Glutamatergic neuron (in vitro differentiated cells): ENCODE data around the gene ZNF487. TPM values are rescaled to one million over a fixed set of nuclear protein-coding genes. Genes with fewer than 3 reads are reported as not detected.
"Not testable (repeated sequence)": the region's sequence is repeated elsewhere in the genome, so short reads cannot be mapped to it uniquely, and the experiment has no call there.

ENCODE experiments used
- DNase-seq: peaks from one replicate; pipeline ENCODE4 v3.0.0; 2022
- H3K27ac Mint-ChIP-seq: one replicate; pipeline ENCODE4 v1.8.0; 2020; ENCODE audit warnings: mild to moderate bottlenecking, mixed read lengths, inconsistent platforms; ENCODE audit not compliant: unreplicated experiment
- H3K27me3 Mint-ChIP-seq: one replicate; pipeline ENCODE4 v1.8.0; 2020; ENCODE audit warnings: mild to moderate bottlenecking, moderate library complexity, mixed read lengths, inconsistent platforms; ENCODE audit not compliant: unreplicated experiment
- H3K36me3 Mint-ChIP-seq: one replicate; pipeline ENCODE4 v1.8.0; 2020; ENCODE audit warnings: mild to moderate bottlenecking, mixed read lengths, inconsistent platforms; ENCODE audit not compliant: unreplicated experiment
- H3K4me1 Mint-ChIP-seq: one replicate; pipeline ENCODE4 v1.8.0; 2020; ENCODE audit warnings: mild to moderate bottlenecking, low read depth, mixed read lengths, inconsistent platforms; ENCODE audit not compliant: unreplicated experiment
- H3K4me3 Mint-ChIP-seq: one replicate; pipeline ENCODE4 v1.8.0; 2020; ENCODE audit warnings: mild to moderate bottlenecking, mixed read lengths, inconsistent platforms; ENCODE audit not compliant: unreplicated experiment
- H3K9me3 Mint-ChIP-seq: one replicate; pipeline ENCODE4 v1.8.0; 2020; ENCODE audit warnings: mild to moderate bottlenecking, moderate library complexity, mixed read lengths, inconsistent platforms; ENCODE audit not compliant: unreplicated experiment
- CTCF ChIP-seq: fragments of 200-600 bp; sonication (generic); IDR thresholded peaks from one replicate; pipeline ENCODE4 v1.5.0; 2021; ENCODE audit not compliant: partially characterized antibody, unreplicated experiment
- total RNA-seq: library from RNA; stranded (reverse); fragmentation: NEBNext Ultra II Directional; extraction: Animal tissue kit (Norgen Biotek cat#: 25700); gene quantifications from one replicate; pipeline ENCODE4 v1.2.1, GENCODE V29; 2021; ENCODE audit not compliant: unreplicated experiment

Gene ZNF487
- total RNA-seq, 1 donor from 2014 or later = 2.1 TPM

- Mint-ChIP-seq H3K9me3 (peaks cover 12% of the 10 kb centered on the region), H3K27ac (no peak overlapping the region), H3K4me1 (peaks cover 5% of the 10 kb centered on the region), H3K27me3 (peaks cover 8% of the 10 kb centered on the region), H3K4me3 (peak overlapping the region; percentile 15), H3K36me3 (peaks cover 4% of the 10 kb centered on the region)
- DNase-seq = no peak
- TF ChIP-seq CTCF = no peak
These were observed 15.5 kb downstream of the ZNF487 start for GRCh38 chr10:43452356-43452914.

GRCh38 chr10:43453266-43453831 is 16.4 kb downstream of the ZNF487 start:
- Mint-ChIP-seq H3K9me3 (peaks cover 8% of the 10 kb centered on the region), H3K36me3 (no peaks in the 10 kb centered on the region), H3K27ac (no peak overlapping the region), H3K4me1 (peaks cover 5% of the 10 kb centered on the region), H3K4me3 (peak overlapping the region; percentile 39), H3K27me3 (peaks cover 12% of the 10 kb centered on the region)
- DNase-seq = no peak
- TF ChIP-seq CTCF = no peak

GRCh38 chr10:43454025-43454424 is 17.1 kb downstream of the ZNF487 start:
- not testable (repeated sequence) for H3K4me3 Mint-ChIP-seq, H3K36me3 Mint-ChIP-seq, H3K27ac Mint-ChIP-seq, H3K9me3 Mint-ChIP-seq, H3K4me1 Mint-ChIP-seq, DNase-seq
- peaks cover 12% of the 10 kb centered on the region for H3K27me3 Mint-ChIP-seq

- not testable (repeated sequence) for H3K36me3 Mint-ChIP-seq, H3K9me3 Mint-ChIP-seq, DNase-seq, H3K27ac Mint-ChIP-seq, H3K4me1 Mint-ChIP-seq, H3K4me3 Mint-ChIP-seq
- H3K27me3 Mint-ChIP-seq = peaks cover 12% of the 10 kb centered on the region
These were observed 19.6 kb downstream of the ZNF487 start for GRCh38 chr10:43456561-43456960.

- peaks cover 5% of the 10 kb centered on the region for H3K4me1 Mint-ChIP-seq
- peaks cover 12% of the 10 kb centered on the region for H3K27me3 Mint-ChIP-seq
- H3K27ac Mint-ChIP-seq = peak overlapping the region; percentile 17
- H3K9me3 Mint-ChIP-seq = peaks cover 8% of the 10 kb centered on the region
- H3K4me3 Mint-ChIP-seq = no peak overlapping the region
- no peaks in the 10 kb centered on the region for H3K36me3 Mint-ChIP-seq
- no peak for TF ChIP-seq CTCF
- DNase-seq = no peak
These were observed 21.3 kb downstream of the ZNF487 start for GRCh38 chr10:43458227-43458626.

GRCh38 chr10:43461950-43462349 is 25.0 kb downstream of the ZNF487 start:
- Mint-ChIP-seq H3K4me3 (no peak overlapping the region), H3K27me3 (peaks cover 3% of the 10 kb centered on the region), H3K4me1 (no peaks in the 10 kb centered on the region), H3K9me3 (no peaks in the 10 kb centered on the region), H3K36me3 (no peaks in the 10 kb centered on the region), H3K27ac (no peak overlapping the region)
- peak; percentile 75 for TF ChIP-seq CTCF
- no peak for DNase-seq

- not testable (repeated sequence) for H3K27me3 Mint-ChIP-seq, H3K36me3 Mint-ChIP-seq, H3K9me3 Mint-ChIP-seq, H3K4me1 Mint-ChIP-seq, H3K4me3 Mint-ChIP-seq, H3K27ac Mint-ChIP-seq
- peak; percentile 18 for DNase-seq
These were observed 28.3 kb downstream of the ZNF487 start for GRCh38 chr10:43465086-43465735.

GRCh38 chr10:43465736-43466120 is 28.8 kb downstream of the ZNF487 start:
- H3K4me1 Mint-ChIP-seq, H3K9me3 Mint-ChIP-seq, H3K4me3 Mint-ChIP-seq, H3K36me3 Mint-ChIP-seq, H3K27me3 Mint-ChIP-seq, H3K27ac Mint-ChIP-seq, DNase-seq: not testable (repeated sequence)
